Measurements from ENCODE around the gene NARF.

DNA sequence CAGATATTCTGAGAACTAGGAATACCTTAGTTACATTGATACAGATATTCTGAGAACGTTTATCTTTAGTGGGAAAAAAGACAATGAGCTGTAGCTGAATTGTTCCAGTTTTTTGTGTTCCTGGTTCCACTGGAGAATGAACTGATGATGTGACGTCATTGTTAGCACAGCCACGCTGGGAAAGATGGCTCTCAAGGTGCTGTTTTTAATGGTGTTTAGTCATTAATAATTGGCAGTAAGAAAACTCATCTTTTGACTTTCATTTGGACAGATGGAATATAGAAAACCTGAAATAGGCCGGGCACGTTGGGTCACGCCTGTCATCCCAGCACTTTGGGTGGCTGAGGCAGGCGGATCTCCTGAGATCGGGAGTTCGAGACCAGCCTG lies 71.4 kb downstream of the NARF start:
- TF ChIP-seq, protein P1, sequence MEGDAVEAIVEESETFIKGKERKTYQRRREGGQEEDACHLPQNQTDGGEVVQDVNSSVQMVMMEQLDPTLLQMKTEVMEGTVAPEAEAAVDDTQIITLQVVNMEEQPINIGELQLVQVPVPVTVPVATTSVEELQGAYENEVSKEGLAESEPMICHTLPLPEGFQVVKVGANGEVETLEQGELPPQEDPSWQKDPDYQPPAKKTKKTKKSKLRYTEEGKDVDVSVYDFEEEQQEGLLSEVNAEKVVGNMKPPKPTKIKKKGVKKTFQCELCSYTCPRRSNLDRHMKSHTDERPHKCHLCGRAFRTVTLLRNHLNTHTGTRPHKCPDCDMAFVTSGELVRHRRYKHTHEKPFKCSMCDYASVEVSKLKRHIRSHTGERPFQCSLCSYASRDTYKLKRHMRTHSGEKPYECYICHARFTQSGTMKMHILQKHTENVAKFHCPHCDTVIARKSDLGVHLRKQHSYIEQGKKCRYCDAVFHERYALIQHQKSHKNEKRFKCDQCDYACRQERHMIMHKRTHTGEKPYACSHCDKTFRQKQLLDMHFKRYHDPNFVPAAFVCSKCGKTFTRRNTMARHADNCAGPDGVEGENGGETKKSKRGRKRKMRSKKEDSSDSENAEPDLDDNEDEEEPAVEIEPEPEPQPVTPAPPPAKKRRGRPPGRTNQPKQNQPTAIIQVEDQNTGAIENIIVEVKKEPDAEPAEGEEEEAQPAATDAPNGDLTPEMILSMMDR (IDR thresholded peaks at IDR 0.05), result no peak
- TF ChIP-seq POLR2A (IDR thresholded peaks at IDR 0.05), result no peak
- TF ChIP-seq POLR2AphosphoS5 (IDR thresholded peaks at IDR 0.05), result no peak

Measured in transverse colon (tissue), 4 donors.